Measurements from ENCODE around the gene RSPRY1.

GRCh38 chr16:57238682-57239081 lies 52.6 kb downstream of the RSPRY1 start:
- no peak for TF ChIP-seq CTCF (IDR thresholded peaks at IDR 0.05; ENCODE audit: low read length)
- TF ChIP-seq EZH2phosphoT487 (IDR thresholded peaks at IDR 0.05; ENCODE audit: low read length) = no peak
- TF ChIP-seq EZH2 (optimal IDR thresholded peaks at IDR 0.05; ENCODE audit: low read depth, low read length) = no peak

Measured in MM.1S (cell line).